HL-60/S4 (cell line): Measurements from ENCODE around the gene UBE2Q2.
"Not testable (repeated sequence)": the region's sequence is repeated elsewhere in the genome, so short reads cannot be mapped to it uniquely, and the experiment has no call there.

Source experiments
- in situ Hi-C: fragments of 300-500 bp; cut with MboI; formaldehyde crosslinking; loops from 2 replicates; pipeline ENCODE4 v1.14.3; 2022; ENCODE audit warnings: low sequenced_read_pairs

UBE2Q2 gene

GRCh38 chr15:75842722-75843677, at the start of gene UBE2Q2:
TSS of gene UBE2Q2 (plus strand) at chr15:75843447. CDS start at chr15:75843667, 220 bp downstream.
- in situ Hi-C loops: no loop called here

- in situ Hi-C loops: no loop called here
These were observed 46.9 kb upstream of the UBE2Q2 start for GRCh38 chr15:75796321-75796720.

GRCh38 chr15:75797146-75797545, 46.1 kb upstream of the UBE2Q2 start:
- in situ Hi-C loops: not testable (repeated sequence)

GRCh38 chr15:75799190-75799589, 44.1 kb upstream of the UBE2Q2 start:
- in situ Hi-C loops: no loop called here

GRCh38 chr15:75800409-75800808, 42.8 kb upstream of the UBE2Q2 start:
- in situ Hi-C loops: not testable (repeated sequence)

- in situ Hi-C loops: no loop called here
These were observed 41.2 kb upstream of the UBE2Q2 start for GRCh38 chr15:75801859-75802593.

GRCh38 chr15:75807486-75807885, 35.8 kb upstream of the UBE2Q2 start:
- in situ Hi-C loops: not testable (repeated sequence)

GRCh38 chr15:75808009-75808408, 35.2 kb upstream of the UBE2Q2 start:
- in situ Hi-C loops: not testable (repeated sequence)

- in situ Hi-C loops: no loop called here
These were observed 34.7 kb upstream of the UBE2Q2 start for GRCh38 chr15:75808563-75808962.

- in situ Hi-C loops: loop anchor here (10.0 kb wide), 1 partner anchor 325 kb away; no protein-coding TSS in a partner anchor
These were observed 33.1 kb upstream of the UBE2Q2 start for GRCh38 chr15:75809986-75810750.

- in situ Hi-C loops: loop anchor here (10.0 kb wide), 1 partner anchor 324 kb away; no protein-coding TSS in a partner anchor
These were observed 32.3 kb upstream of the UBE2Q2 start for GRCh38 chr15:75810874-75811498.

GRCh38 chr15:75811626-75812025, 31.6 kb upstream of the UBE2Q2 start:
- in situ Hi-C loops: loop anchor here (10.0 kb wide), 1 partner anchor 323 kb away; no protein-coding TSS in a partner anchor

- in situ Hi-C loops: loop anchor here (10.0 kb wide), 1 partner anchor 320 kb away; no protein-coding TSS in a partner anchor
These were observed 28.5 kb upstream of the UBE2Q2 start for GRCh38 chr15:75814794-75815193.

- in situ Hi-C loops: loop anchor here (10.0 kb wide), 1 partner anchor 319 kb away; no protein-coding TSS in a partner anchor
These were observed 27.2 kb upstream of the UBE2Q2 start for GRCh38 chr15:75815811-75816719.

- in situ Hi-C loops: loop anchor here (10.0 kb wide), 1 partner anchor 317 kb away; no protein-coding TSS in a partner anchor
These were observed 25.9 kb upstream of the UBE2Q2 start for GRCh38 chr15:75817138-75817935.

- in situ Hi-C loops: no loop called here
These were observed 23.0 kb upstream of the UBE2Q2 start for GRCh38 chr15:75820206-75820605.

GRCh38 chr15:75821786-75822345, 21.4 kb upstream of the UBE2Q2 start:
- in situ Hi-C loops: no loop called here
